DMS53 (cell line): ENCODE data around the gene AHRR.
"Not testable (repeated sequence)": the region's sequence is repeated elsewhere in the genome, so short reads cannot be mapped to it uniquely, and the experiment has no call there.

Source experiments
- DNase-seq: peaks from one replicate; lab custom pipeline; 2025; lab: John Stamatoyannopoulos, UW

Gene AHRR

DNA sequence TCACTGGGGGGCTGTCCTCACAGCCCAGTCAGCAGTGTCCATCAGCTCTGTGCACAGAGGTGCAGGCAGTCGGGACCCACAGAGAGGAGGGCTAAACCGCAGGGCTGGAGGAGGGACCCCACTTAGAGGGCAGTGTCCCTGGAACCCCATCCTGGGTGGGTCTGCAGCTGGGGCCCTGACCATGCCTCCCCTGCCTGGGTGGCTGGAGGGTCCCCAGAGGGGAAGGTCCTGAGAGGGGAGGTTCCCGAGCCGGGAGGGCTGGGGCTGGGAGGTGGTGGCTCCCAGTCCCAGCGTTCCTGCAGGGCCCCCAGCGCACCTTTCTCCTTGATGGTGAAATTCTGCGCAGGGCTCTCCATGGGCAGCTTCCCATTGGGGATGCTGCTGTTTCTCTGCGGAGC lies 154.2 kb downstream of the AHRR start:
- DNase-seq = no peak

DNA sequence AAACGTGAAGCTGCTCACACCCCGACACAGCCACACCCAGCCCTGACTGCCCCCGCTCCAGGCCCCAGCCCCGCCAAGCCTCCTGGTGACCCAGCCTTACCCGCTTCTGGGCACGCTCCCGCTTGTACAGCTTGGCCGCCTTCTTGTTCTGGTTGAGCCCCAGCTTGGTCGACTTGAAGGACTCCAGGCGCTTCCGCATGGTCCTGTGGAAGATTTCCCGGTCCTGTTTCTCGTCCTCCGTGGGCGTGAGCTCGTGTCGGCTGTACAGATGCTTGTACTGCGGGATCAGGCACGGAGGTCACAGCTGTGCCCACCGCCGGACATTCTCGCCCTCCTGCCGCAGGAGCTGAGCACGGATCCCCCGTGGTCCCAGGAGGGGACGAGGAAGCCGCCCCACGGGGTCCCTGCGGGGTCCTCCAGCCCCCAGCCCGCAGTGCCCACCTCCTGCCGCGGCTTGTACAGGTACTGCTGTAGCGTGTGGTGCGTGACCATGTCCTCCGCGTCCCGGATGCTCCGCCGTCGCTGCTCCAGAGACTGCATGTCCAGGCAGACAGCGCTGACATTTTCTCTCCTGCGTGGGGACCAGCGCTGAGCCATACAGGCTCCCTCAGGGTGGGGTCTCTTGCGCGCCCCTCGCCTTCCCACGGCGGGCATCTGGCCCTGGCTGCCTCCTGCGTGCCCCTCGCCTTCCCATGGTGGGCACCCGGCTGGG lies 154.7 kb downstream of the AHRR start:
- DNase-seq = no peak

DNA sequence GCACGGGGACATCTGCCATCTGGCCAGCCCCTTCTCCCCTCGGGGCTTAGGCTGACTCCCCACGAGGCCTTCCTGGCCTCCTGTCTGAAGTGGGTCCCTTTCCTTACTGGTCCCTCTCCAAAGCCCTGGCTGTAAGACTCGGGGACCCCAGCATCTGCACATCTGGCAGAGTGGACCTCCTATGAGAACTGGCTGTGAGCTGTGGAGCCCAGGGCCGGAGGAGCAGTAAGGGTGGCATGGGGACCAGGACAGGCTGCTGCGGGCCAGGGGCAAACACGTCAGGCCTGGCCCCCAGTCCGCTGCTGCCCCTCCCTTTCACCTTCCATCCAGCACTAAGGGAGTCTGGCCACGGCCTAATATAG lies 155.3 kb downstream of the AHRR start:
- no peak for DNase-seq

DNA sequence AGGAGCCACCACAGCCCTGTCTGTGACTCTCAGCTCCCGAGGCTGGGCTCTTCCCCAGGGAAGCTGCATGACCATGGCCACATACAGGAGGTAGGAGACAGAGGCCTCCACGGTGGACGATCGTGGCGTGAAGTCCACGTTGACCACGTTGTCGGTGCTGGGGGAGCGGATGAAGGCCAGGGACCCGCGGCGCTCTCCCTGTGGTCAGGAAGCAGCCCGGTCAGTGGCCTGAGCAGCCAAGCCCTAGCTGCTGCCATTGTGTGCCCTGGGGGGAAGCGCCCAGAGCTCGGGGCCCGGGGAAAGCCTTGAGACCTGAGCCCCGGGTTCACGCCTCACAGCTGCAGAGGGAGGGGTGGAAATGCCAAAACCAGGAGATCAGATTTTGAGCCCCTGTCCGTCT lies 155.7 kb downstream of the AHRR start:
- DNase-seq = no peak

DNA sequence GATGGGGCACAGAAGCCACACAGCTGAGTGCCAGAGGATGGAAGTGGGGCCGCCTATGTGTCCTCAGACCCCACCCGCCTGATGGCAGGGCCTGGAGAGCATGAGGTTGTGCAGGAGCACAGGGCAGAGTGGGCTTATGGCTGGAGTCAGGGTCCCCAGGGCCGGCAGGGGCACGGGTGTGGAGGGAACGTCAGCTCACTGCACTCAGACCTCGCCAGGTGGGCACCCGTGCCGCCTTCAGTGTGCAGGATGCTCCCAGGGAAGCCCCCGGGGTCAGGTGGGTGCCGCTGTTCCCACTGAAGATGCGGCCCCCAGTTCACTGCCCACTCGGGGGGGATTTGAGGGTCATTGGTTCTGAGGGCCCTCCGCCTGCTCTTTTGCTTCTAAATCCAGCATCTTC lies 156.4 kb downstream of the AHRR start:
- DNase-seq = no peak

DNA sequence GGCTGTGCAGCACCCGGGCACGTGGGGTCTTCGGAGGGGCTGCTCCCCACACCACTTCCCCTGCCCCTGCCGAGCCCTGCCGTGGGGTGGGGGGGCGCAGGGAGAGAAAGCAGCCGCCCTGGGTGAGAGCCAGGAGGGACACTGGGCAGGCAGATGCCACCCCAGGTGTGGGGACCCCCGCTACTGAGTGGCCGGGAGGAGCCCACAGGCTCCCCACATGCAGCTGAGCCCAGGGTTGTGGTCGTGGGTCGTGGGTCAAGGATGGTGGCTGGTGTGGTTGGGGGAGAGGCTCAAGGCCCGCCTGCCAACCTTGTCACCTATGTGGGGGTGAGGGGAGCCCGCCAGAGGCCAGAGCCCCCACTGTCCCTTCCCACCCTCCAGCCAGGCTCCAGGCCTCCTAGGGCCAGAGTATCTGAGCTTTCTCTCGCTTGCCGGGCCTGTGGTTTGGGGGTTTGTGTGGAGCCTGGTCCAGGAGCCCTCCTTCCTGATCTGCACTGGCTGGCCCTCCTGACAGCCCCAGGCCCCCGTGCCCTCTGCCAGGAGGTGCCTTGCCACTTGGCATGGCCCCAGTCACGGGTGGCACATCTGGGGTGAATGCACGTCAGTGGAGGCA lies 157.0 kb downstream of the AHRR start:
- DNase-seq = no peak

DNA sequence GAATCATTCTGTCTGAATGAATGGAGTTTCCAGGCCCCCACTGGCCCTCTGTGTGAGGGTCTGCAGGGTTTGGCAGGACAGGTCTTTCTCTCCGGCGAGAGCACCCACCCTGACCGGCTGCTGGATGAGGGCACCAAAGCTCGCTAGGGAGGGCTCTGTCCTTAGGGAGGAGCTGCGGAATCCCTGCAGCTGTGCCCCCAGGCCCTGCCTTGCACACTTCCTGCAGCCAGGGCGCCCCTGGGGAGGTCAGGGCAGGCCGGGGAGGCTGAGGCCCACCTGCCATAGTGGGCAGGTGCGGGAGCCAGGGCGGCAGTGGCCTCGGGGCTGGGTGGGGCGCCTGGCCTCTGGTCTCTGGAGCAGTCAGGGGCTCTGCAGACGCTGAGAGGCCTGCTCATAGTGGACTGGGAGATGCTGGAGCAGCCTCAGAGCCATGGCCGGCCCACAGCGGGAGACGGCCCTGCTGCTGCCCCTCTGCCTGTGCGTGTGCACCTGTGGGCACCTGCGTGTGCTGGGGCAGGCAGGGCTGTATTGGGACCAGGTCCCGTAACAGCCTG lies 157.5 kb downstream of the AHRR start:
- no peak for DNase-seq

DNA sequence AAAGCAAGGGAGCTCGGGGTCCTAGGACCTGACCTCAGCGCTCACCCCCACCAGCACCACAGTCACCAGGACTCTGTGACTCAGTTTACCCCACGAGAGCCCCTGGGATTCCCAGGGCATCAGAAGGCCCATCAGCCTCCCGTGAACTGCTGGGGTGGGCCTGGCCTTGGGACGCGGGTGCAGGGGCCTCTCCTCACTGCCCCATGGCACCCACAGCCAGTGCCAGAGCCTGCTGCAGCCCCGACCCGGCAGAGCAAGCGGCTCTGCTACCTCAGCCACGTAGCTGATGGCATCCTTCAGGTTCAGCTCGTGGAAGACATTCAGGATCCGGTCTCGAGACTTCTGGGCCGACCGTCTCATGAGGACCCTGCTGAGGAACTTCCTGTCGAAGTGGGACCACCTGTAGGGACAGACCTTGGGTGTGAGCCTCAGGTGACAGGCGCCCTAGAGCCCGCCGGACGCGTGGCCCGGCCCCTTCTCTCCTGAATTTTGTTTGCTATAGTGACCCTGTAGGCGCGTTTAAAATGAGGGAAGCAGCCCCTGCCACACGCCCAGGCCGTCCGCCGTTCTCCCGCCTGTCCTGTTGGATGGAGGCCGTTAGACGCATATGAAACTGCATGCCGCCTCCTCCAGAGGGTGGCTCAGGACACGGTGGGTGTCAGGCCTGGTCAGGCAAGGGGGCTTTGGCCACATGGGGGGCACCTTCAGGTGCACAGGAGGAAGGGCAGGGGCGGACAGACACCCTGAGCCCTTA lies 158.2 kb downstream of the AHRR start:
- no peak for DNase-seq

DNA sequence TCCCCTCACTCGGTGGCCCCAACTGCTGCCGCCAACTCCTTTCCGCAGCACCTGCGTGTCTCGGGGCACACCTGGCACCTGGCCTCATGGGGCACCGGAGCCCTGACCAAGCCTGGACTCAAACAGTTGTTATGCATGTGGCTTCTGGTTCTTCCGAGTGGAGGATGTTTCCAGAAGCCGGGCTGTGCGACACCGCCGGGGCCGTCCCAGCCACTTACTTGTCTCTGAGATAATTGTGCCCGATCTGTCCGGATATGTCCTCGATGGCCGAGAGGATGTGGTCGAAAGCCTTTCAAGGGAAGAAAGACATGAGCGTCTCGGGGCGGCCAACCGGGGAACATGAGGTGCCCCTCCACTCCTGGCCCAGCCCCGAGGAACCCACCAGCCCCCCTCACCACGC lies 159.8 kb downstream of the AHRR start:
- peak; percentile 46 for DNase-seq

DNA sequence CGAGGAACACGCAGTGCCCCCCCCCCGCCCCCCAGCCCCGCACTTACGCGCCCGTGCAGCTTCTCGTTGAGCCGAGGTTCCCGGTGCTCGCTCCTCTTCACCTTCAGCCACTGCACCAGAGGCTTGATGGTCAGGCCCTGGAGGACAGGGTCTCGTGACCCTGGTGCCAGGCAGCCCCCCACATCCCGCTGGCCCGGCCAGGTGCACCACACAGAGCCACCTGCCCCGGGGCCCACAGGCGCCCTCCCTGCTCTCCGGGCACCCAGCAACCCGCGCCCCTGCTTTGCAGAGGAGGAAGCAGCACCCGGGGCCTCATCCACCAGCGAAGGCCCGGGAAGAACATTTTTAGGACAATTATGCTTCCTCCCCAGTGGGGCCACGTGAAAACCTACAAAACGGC lies 160.5 kb downstream of the AHRR start:
- DNase-seq = no peak

DNA sequence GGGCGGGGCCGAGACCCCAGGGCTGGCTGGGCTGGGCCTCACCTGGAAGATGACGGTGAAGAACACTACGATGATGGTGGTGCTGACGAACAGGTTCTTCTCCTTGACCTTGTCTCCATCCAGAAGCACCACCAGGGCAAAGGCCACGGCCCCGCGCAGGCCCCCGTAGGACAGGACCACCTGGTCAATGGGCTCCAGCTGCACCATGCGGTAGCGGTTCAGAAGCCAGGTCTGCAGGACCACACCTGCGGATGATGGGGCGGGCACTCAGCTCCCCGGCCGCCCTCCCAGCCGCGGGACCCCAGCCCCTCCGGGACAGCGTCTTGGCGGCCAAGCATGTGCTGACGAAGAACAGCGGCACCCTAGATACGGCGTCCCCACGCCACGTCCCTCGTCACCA lies 161.0 kb downstream of the AHRR start:
- no peak for DNase-seq

DNA sequence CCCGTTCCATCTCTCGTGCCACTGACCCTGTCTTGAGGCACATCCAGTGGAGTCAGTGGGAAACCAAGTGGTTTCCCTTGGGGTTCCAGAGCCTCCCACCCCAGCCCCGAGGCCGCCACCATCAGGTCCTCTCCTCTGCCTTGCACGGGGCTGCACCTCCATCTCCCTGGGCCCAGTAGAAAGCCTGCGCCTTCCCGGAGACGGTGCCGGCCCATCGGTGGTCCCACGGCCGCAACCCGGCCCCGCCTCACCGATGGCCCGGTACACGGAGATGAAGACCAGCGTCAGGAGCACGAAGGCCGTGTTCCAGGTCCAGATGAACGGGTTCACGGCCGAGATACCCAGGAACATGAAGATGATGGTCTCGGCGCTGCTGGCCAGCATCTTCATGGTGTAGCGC lies 161.5 kb downstream of the AHRR start:
- DNase-seq = no peak

DNA sequence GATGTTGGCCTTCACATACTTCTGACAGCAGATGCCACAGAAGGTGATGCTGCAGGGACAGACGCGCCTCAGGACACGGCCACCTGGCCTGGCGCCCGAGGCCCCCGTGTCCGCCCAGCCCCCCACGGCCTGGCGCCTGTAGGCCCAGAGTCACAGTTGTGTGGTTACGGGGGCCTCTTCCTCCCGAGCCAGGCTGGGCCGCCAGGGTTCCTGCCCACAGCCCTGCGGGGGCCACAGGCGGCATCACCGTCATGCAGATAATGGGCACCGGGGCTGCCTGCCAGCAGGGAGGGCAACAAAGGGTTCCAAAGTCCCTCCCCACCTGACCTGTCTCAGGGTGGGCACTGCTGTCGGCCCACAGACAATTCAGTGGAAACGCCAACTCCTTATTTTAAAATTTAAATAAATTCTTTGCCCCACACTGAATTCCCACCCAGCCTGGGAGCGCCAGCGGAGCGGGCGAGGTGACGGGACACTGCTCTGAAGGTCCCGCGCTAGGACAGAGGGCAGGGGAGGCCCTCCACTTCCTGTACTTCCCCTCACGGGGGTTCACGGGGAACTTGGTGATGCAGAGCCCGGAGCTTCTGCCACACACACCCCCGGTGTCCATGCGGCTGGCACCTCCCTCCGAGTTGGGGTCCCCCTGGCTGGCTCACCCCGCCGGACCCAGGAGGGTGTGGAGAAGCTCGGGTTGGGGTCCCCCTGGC lies 162.1 kb downstream of the AHRR start:
- no peak for DNase-seq

DNA sequence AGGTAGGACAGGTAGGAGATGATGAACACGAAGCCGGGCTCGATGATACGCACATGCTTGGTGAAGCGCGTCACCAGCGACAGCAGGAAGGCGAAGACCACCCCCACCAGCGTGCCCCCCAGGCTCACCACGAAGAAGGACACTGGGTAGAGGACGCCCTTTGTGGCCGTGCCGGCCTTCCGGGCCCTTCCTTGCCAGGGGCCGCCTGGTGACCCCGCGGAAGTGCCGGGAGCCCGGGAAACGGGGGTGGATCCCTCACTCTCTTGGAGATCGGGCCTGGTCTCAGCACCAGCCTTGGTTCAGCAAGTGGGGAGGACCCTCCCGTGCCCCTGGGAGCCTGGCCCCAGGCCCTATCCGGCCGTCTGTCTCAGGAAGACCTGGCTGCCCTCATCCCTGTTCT lies 163.0 kb downstream of the AHRR start:
- DNase-seq = no peak

DNA sequence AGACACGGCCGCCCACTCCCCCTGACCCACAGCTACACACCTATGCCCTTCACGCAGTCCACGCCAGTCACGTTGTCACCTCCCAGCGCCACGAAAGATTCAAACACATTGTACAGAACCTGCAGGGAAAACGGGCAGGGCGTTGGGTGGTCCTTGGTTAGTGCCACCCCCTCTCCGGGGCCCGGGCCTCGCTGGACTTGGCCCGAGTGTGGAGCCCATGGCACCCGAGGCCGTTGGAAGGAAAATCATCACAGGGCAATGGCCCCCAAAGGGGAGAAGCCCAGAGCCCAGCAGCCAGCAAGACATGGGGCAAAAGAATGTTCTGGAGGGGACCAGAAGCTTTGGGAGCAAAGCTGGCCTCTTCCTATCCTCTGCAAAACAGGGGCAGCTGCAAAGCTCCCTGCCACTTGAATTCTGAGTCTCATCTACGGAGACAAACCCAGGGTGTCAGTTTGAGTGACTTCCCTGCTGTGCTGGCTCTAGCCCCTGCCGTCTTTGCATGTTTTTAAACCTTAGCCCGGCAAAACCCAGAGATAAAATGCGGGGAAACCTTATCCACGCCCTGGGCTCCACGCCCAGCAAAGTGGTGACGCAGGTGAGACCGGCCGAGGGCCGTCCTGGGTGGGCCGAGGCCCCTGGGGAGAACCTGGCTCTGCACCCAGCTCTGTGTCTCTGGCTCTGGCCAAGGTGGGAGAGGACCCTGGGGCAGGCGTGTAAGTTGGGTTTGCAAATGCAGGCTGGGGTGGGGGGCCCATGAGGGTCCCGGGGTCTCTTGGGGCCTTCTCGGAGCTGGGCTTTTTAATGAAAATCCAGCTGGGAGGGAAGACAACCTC lies 163.8 kb downstream of the AHRR start:
- DNase-seq = no peak

DNA sequence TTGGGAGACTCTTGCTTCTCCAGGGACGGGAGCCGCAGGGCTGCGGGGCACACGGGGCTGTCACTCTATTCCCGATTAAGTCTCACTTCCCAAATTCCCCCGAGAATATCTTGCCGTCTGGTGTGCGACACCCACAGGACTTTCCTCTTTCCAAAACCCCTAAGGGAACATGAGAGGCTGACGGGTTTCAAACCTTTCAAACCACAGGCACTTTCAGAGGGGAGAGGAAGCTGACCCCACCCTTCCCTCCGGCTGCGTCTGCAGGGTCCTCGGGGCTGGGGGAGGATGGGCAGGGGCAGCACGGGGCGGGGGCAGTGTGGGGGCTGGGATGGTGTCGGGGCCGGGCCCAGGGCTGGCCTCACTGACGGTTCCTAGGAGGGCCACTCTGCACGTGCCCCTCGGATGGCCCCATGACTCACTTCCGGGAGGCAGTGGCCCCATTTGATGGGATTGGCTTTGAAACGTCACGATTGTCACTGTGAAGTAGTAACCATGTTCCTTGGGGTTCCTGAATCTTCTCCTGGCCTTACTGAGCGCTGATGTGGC lies 164.5 kb downstream of the AHRR start:
- peak; percentile 40 for DNase-seq

DNA sequence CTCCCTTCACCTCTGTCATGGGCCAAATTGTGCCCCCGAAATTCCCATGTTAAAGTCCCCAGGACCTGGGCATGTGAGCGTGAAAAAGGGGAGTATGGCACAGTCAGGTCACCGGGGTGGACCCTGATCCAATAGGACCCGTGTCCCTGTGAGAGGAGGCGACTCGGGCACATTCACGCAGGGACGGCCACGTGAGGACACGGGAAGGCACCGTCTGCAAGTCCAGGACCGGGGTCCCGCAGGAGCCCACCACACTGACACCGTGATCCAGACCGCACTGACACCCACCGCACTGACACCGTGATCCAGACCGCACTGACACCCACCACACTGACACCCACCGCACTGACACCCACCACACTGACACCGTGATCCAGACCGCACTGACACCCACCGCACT lies 165.1 kb downstream of the AHRR start:
- DNase-seq = not testable (repeated sequence)
